Ovary (tissue), 9 donors: Measurements from ENCODE around the gene CHRNA1. TPM values are rescaled to one million over a fixed set of nuclear protein-coding genes. Genes with fewer than 3 reads are reported as not detected.

ENCODE experiments used
- DNase-seq, 5 donors: peaks; one replicate each; pipeline ENCODE4 v3.0.0-alpha.2; 2019 to 2020
- H3K27ac ChIP-seq, 2 donors: fragments of 200-600 bp; one replicate each; pipeline versions ENCODE4 v1.5.1 to v1.8.0; 2019 to 2022
- H3K27me3 ChIP-seq: fragments of 200-600 bp; one replicate; pipeline ENCODE4 v1.8.0; 2022
- H3K36me3 ChIP-seq: fragments of 200-600 bp; sonication (generic); one replicate; pipeline ENCODE4 v1.5.1; 2019
- H3K4me1 ChIP-seq: one replicate; pipeline ENCODE4 v1.8.1; 2013; ENCODE audit warnings: mild to moderate bottlenecking, moderate library complexity; ENCODE audit not compliant: insufficient read depth
- H3K4me3 ChIP-seq: fragments of 200-600 bp; sonication (generic); one replicate; pipeline ENCODE4 v1.5.1; 2017
- H3K9me3 ChIP-seq, 2 donors: fragments of 200-600 bp in 1 of 2; sonication (generic) in 1 of 2; one replicate each; pipeline versions ENCODE4 v1.5.1 to v1.8.1; 2013 to 2019; ENCODE audit warnings: mild to moderate bottlenecking in 1 of 2, moderate library complexity in 1 of 2
- CTCF ChIP-seq, 3 donors: fragments of 450-650 bp in 2 of 3; fragments of 200-600 bp in 1 of 3; IDR thresholded peaks; one replicate each; pipeline versions ENCODE4 v1.5.1 to v1.8.0; 2016 to 2022; ENCODE audit warnings: antibody characterized with exemption in 3 of 3, mild to moderate bottlenecking in 1 of 3
- EP300 ChIP-seq: sonication (generic); formaldehyde crosslinking; IDR thresholded peaks from one replicate; pipeline ENCODE4 v1.6.1; 2017; ENCODE audit warnings: antibody characterized with exemption
- POLR2A ChIP-seq: fragments of 450-650 bp; IDR thresholded peaks from one replicate; pipeline ENCODE4 v1.6.1; 2017; ENCODE audit warnings: antibody characterized with exemption, mild to moderate bottlenecking, moderate library complexity
- WGBS, 3 donors: extraction: QIAGEN DNeasy Blood & Tissue Kit in 1 of 3; methylation state at CpG; one replicate each; pipeline versions ENCODE4 v1.1.5 to v1.1.7; 2013 to 2017; 5-methylcytosine and 5-hydroxymethylcytosine counted together
- intact Hi-C, 4 donors: fragments of 100-400 bp; cut with DNase I; formaldehyde crosslinking; loops; one replicate each; pipeline versions ENCODE4 v1.11.0 to v1.15.1; 2022 to 2023
- polyA plus RNA-seq, 2 donors: library from polyadenylated mRNA; stranded (reverse); fragments of 200-250 nt in 1 of 2; fragments of 350-450 nt in 1 of 2; fragmentation: Illumina TruSeq in 1 of 2; extraction: RNeasy Lipid Tissue Mini Kit (QIAGEN cat#74804) in 1 of 2; gene quantifications; one replicate each; pipeline ENCODE4 v1.2.3, GENCODE V29; 2013 to 2014
- total RNA-seq, 7 donors: library from RNA; depleted of rRNA in 2 of 7; stranded (reverse); fragments of >200 nt in 2 of 7; fragmentation: NEBNext Ultra II Directional in 3 of 7; extraction: Animal tissue kit (Norgen Biotek cat#: 25700) in 3 of 7; gene quantifications; one replicate each; pipeline versions ENCODE4 v1.1.0 to v1.2.4, GENCODE V29; 2016 to 2023
- donor health status: DM: no; HTN: no; CAD: no; lungs with moderate emphysema.
- donor health status: DM: no; HTN: no; CAD: no.
- donor health status: Bipolar disorder and iron deficiency.
- donor health status: DM: yes; HTN: yes; CAD: no.
- donor health status: DM: no; HTN: no; CAD: no.
- donor health status: DM: yes; HTN: yes; CAD: no.

Gene CHRNA1
- total and polyA plus RNA-seq, 9 donors = 0.05 to 1.4 (median 0.45) TPM; not detected in 6

- TF ChIP-seq POLR2A (no peak), EP300 (no peak), CTCF (IDR thresholded peaks at IDR 0.05) (no peak)
- intact Hi-C loops = no loop called here
- Histone ChIP-seq H3K4me3 (no peak overlapping the region), H3K36me3 (no peaks in the 10 kb centered on the region), H3K27ac (no peak overlapping the region), H3K9me3 (no peaks in the 10 kb centered on the region), H3K4me1 (no peaks in the 10 kb centered on the region), H3K27me3 (no peaks in the 10 kb centered on the region)
- DNase-seq = no peak
- 74 to 84% (median 79%) methylated on average over 9 of the region's 9 CpGs for WGBS, 3 donors
These were observed 55.6 kb downstream of the CHRNA1 start for GRCh38 chr2:174708713-174709112.

GRCh38 chr2:174705321-174705720 is 59.0 kb downstream of the CHRNA1 start:
- Histone ChIP-seq H3K4me3 (no peak overlapping the region), H3K27ac (no peak overlapping the region), H3K4me1 (no peaks in the 10 kb centered on the region), H3K27me3 (no peaks in the 10 kb centered on the region), H3K9me3 (no peaks in the 10 kb centered on the region), H3K36me3 (no peaks in the 10 kb centered on the region)
- 66 to 71% (median 67%) methylated on average over 4 of the region's 4 CpGs for WGBS, 3 donors
- intact Hi-C loops = no loop called here
- TF ChIP-seq EP300 (no peak), POLR2A (no peak), CTCF (IDR thresholded peaks at IDR 0.05) (no peak)
- no peak for DNase-seq

- TF ChIP-seq EP300 = no peak
- TF ChIP-seq POLR2A = no peak
- TF ChIP-seq CTCF (IDR thresholded peaks at IDR 0.05) = no peak
- intact Hi-C loops = no loop called here
- no peaks in the 10 kb centered on the region for H3K4me1 ChIP-seq
- WGBS, 3 donors = 17 to 42% (median 19%) methylated on average over 1 of the region's 1 CpG
- H3K27ac ChIP-seq = no peak overlapping the region
- no peak for DNase-seq
- no peaks in the 10 kb centered on the region for H3K36me3 ChIP-seq
- H3K27me3 ChIP-seq = no peaks in the 10 kb centered on the region
- H3K4me3 ChIP-seq = no peak overlapping the region
- no peaks in the 10 kb centered on the region for H3K9me3 ChIP-seq
These were observed 59.6 kb downstream of the CHRNA1 start for GRCh38 chr2:174704642-174705041.

GRCh38 chr2:174704061-174704460 is 60.2 kb downstream of the CHRNA1 start:
- 80 to 87% (median 81%) methylated on average over 3 of the region's 3 CpGs for WGBS, 3 donors
- Histone ChIP-seq H3K4me1 (no peaks in the 10 kb centered on the region), H3K9me3 (no peaks in the 10 kb centered on the region), H3K27ac (no peak overlapping the region), H3K27me3 (no peaks in the 10 kb centered on the region), H3K4me3 (no peak overlapping the region), H3K36me3 (no peaks in the 10 kb centered on the region)
- no peak for DNase-seq
- intact Hi-C loops = no loop called here
- TF ChIP-seq CTCF (IDR thresholded peaks at IDR 0.05) = no peak
- no peak for TF ChIP-seq EP300

- H3K27ac ChIP-seq = no peak overlapping the region
- WGBS, 3 donors = 68 to 91% (median 84%) methylated on average over 3 of the region's 3 CpGs
- H3K9me3 ChIP-seq = no peaks in the 10 kb centered on the region
- TF ChIP-seq CTCF (IDR thresholded peaks at IDR 0.05) (no peak), EP300 (no peak), POLR2A (no peak)
- intact Hi-C loops = no loop called here
- H3K4me3 ChIP-seq = no peak overlapping the region
- no peaks in the 10 kb centered on the region for H3K4me1 ChIP-seq
- H3K27me3 ChIP-seq = no peaks in the 10 kb centered on the region
- H3K36me3 ChIP-seq = no peaks in the 10 kb centered on the region
- no peak for DNase-seq
These were observed 60.8 kb downstream of the CHRNA1 start for GRCh38 chr2:174703430-174703829.
